ENCODE measurements around the gene RIPOR3. TPM values are rescaled to one million over a fixed set of nuclear protein-coding genes. Genes with fewer than 3 reads are reported as not detected.

Gene RIPOR3
- total RNA-seq, 3 donors from 2014 or later (not counting 1 experiment from before 2014, with no cell fraction given) = 0.45 TPM; not detected in 2

DNA sequence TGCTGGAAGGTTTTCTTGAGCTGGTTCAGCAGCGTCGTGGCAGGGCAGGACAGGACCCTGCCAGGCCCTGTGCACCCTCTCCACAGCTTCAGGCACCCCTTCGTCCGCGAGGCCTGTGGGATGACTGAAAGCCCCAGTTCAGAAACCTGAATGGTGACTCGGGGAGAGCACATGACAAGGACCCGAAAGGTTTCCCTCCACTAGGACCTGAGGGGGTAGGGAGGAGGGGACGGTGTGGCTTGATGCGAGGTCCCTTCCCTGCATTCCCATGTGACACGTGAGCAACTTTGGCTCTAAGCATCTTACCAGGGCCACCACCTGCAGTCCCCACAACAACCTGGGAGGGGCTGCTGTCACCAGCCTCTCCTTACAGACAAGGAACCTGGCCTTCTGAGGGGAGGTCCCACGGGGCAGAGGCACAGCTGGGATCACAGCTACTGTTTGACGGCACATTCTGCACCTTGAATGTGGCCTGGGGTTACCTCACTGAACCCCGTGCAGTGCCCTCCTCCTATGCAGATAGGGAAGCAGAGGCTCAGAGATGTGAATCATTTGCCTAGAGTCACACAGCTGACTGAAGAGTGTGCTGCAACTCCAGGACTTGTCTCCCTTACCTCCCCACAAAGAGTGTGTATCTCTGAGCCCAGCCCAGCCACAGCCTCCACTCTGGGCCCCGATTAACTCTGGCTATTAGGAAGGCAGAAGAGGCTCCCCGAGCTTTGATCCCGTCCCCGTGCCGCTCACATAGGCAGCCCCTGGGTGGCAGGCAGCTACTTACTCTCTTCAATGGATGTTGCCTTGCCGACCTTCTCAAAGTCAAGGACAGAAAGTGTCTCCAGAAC is 96.5 kb downstream of the RIPOR3 start:
- Histone ChIP-seq H3K27ac (ENCODE audit: low read length) (no peak overlapping the region), H3K4me1 (ENCODE audit: control insufficient read depth, insufficient read depth, low read length) (no peaks in the 10 kb centered on the region), H3K36me3 (ENCODE audit: control insufficient read depth, insufficient read depth, low read length) (no peaks in the 10 kb centered on the region), H3K27me3 (ENCODE audit: control insufficient read depth, insufficient read depth, low read length) (no peaks in the 10 kb centered on the region), H3K9me3 (ENCODE audit: control insufficient read depth, insufficient read depth, low read length) (no peaks in the 10 kb centered on the region), H3K4me3 (ENCODE audit: low read length) (no peak overlapping the region)
- WGBS (ENCODE audit: insufficient coverage) = 77% methylated on average over 19 of the region's 19 CpGs
- ATAC-seq = no peak
- Mint-ChIP-seq H3K27me3 (ENCODE audit: low read depth in 2 of 2) (no peaks in the 10 kb centered on the region), H3K9me3 (no peaks in the 10 kb centered on the region), H3K4me3 (no peak overlapping the region), H3K4me1 (no peaks in the 10 kb centered on the region), H3K36me3 (no peaks in the 10 kb centered on the region), H3K27ac (no peak overlapping the region)
- intact Hi-C loops (cut with micrococcal nuclease) = no loop called here
- no peak for TF ChIP-seq CTCF (IDR thresholded peaks at IDR 0.05)
- no peak for DNase-seq

DNA sequence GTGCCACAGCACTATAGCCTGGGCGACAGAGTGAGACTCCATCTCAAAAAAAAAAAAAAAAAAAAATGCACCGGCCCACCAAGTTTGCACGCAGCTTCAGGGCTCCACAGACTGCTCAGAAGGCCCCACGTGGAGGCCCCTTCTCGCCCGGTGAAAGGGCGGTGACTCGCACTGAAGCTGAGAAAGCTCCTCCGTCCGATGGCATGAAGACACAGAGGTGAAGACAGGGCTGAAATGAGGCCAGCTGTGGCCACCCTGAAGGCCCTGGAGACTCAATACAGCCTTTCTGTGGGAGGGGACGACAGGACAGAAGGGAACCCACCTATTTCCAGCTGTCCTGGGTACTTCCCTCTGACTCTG is 97.1 kb downstream of the RIPOR3 start:
- ATAC-seq (no peak), DNase-seq (no peak)
- Mint-ChIP-seq H3K27ac (no peak overlapping the region), H3K36me3 (no peaks in the 10 kb centered on the region), H3K4me1 (no peaks in the 10 kb centered on the region), H3K9me3 (no peaks in the 10 kb centered on the region), H3K4me3 (no peak overlapping the region), H3K27me3 (ENCODE audit: low read depth in 2 of 2) (no peaks in the 10 kb centered on the region)
- H3K4me1 ChIP-seq (ENCODE audit: control insufficient read depth, insufficient read depth, low read length) = no peaks in the 10 kb centered on the region
- H3K27me3 ChIP-seq (ENCODE audit: control insufficient read depth, insufficient read depth, low read length) = no peaks in the 10 kb centered on the region
- WGBS (ENCODE audit: insufficient coverage) = 88% methylated on average over 11 of the region's 11 CpGs
- no peak overlapping the region for H3K4me3 ChIP-seq (ENCODE audit: low read length)
- no peaks in the 10 kb centered on the region for H3K9me3 ChIP-seq (ENCODE audit: control insufficient read depth, insufficient read depth, low read length)
- H3K36me3 ChIP-seq (ENCODE audit: control insufficient read depth, insufficient read depth, low read length) = no peaks in the 10 kb centered on the region
- TF ChIP-seq CTCF (IDR thresholded peaks at IDR 0.05) = no peak
- no peak overlapping the region for H3K27ac ChIP-seq (ENCODE audit: low read length)
- intact Hi-C loops (cut with micrococcal nuclease) = no loop called here

- Mint-ChIP-seq H3K27ac (no peak overlapping the region), H3K9me3 (no peaks in the 10 kb centered on the region), H3K36me3 (no peaks in the 10 kb centered on the region), H3K4me1 (peaks cover 0 to 5% of the 10 kb centered on the region in 2 donors), H3K4me3 (no peak overlapping the region), H3K27me3 (ENCODE audit: low read depth in 2 of 2) (no peaks in the 10 kb centered on the region)
- intact Hi-C loops (cut with micrococcal nuclease) = no loop called here
- no peak for TF ChIP-seq CTCF (IDR thresholded peaks at IDR 0.05)
- ATAC-seq = no peak
- H3K36me3 ChIP-seq (ENCODE audit: control insufficient read depth, insufficient read depth, low read length) = peaks cover 2% of the 10 kb centered on the region
- H3K4me3 ChIP-seq (ENCODE audit: low read length) = no peak overlapping the region
- H3K27ac ChIP-seq (ENCODE audit: low read length) = no peak overlapping the region
- no peak for DNase-seq
- H3K9me3 ChIP-seq (ENCODE audit: control insufficient read depth, insufficient read depth, low read length) = no peaks in the 10 kb centered on the region
- H3K27me3 ChIP-seq (ENCODE audit: control insufficient read depth, insufficient read depth, low read length) = no peaks in the 10 kb centered on the region
- WGBS (ENCODE audit: insufficient coverage) = 98% methylated on average over 9 of the region's 9 CpGs
- no peaks in the 10 kb centered on the region for H3K4me1 ChIP-seq (ENCODE audit: control insufficient read depth, insufficient read depth, low read length)
Measured at GRCh38 chr20:50593005-50593335, 98.4 kb downstream of the RIPOR3 start.

Measured in natural killer cell (primary cell).